GM19328 (cell line): ENCODE measurements around the gene DDX23.
"Not testable (repeated sequence)": the region's sequence is repeated elsewhere in the genome, so short reads cannot be mapped to it uniquely, and the experiment has no call there.

Experiments used
- ATAC-seq: cut with Tn5 transposase; IDR thresholded peaks from one replicate; pipeline ENCODE4 v1.9.1; 2021; ENCODE audit warnings: mild to moderate bottlenecking, moderate library complexity; ENCODE audit not compliant: unreplicated experiment

The DDX23 gene

DNA sequence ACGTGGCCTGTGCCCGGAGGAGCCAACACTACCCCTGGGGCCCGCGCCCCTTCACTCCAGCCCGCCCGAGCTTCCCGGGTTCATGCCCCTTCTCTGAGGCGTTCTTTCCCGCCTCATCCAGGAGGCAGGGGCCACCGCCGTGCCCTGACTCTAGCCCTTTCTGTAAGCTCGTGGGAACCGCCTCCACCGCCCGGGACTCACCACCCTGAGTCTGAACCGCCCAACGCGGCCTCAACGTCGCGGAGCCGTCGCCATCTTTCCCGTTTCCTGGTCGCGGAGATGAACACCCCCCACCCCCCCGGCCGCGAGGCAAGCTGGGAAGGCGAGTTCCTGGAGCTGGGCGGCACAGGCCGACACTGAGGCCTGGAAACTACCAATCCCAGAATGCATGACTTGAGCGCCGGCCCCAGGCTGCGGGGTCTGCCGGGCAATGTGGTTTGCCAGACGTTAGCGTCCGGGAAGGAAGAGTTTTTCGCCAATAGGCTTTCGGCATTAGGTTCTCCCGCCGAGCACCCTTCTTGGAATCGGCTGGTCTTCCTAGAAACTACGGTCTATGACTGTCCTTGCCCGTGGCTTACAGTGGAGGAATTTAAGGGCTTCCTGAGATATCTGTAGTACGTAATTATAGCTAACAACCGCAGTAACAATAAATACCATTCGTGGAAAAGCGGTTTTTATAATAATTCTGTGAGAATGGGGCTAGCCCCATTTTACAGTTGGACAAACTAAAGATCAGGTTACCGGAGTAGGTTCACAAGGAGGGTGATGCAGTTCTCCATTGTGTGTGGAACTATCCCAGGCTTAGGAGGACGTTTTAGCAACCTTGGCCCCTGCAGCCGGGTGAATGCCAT, at the start of gene DDX23:
Gene DDX23 (minus strand): TSS at position 281 of the 851 bp plus-strand sequence. CDS start 6,381 bp downstream, outside the sequence.
- ATAC-seq: peak; percentile 92

GRCh38 chr12:48901278-48901677, 49.3 kb upstream of the DDX23 start:
- no peak for ATAC-seq

DNA sequence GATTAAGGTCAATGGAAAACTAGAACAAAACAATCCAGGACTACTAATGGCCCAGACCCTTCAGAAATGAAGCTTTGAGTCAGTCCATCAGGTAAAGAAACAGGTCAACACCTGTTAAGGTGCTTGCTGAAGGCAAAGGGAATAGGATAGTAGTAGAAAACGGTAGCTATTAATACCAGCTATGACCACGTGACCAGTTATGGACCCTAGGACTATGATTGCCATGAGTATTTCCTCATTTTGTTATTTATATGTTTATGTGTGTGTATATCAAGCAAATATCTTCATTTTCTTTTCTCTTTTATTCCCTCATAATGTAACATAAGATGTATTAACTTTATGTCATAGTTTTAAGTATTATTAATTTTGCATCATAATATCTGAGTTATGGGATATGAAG, 47.7 kb upstream of the DDX23 start:
- no peak for ATAC-seq

DNA sequence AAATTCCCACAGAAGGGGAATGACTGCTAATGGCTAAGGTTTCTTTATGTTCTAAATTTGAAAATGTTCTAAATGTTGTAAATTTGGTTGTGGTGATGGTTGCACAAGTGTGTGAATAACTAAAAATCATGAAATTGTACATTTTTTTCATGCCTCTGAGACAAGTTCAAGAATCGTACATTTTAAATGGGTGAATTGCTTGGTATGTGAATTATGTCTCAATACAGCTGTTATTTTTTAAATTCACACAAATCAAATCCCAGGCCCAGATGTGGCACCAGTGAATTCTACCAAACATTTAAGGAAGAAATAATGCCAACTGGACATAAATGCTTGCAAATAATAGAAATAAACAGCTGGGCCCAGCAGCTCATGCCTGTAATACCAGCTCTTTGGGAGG, 42.3 kb upstream of the DDX23 start:
- ATAC-seq: no peak

DNA sequence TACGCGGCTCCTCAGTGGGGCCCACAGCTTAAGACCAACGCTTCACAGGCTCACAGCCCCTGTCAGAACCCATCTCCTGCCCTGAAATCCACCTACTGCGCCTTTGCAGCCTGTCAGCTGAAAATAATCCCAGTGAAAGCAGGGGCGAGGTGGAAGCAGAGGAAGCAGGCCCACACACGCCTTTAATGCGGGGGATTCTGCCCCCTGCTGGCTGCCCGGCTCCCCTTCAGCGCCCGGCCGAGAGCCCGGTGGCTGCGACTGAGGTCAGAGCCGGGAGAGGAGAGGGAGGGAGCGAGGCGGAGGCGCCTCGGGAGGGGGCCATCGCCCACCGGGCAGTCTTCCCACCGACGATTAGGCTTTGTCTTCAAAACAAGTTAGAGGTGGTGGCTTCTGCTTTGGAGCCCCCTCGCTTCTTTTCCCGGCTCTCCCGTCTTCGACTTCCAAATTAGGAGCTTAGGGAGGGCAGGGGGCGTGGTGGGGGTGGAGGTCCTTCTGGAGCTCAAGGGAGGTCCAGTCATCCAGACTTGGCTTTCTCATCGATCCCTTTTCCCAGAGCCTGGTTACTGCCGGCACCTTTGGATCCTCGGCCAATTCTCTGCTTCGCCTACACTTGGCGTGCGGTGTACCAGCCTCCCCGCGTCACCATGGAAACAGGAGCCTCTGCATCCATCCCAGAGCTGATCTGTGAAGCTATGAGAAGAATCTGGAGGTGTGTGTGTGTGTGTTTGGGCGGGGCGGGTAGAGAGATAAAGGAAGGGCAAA, 38.9 kb upstream of the DDX23 start:
- no peak for ATAC-seq

DNA sequence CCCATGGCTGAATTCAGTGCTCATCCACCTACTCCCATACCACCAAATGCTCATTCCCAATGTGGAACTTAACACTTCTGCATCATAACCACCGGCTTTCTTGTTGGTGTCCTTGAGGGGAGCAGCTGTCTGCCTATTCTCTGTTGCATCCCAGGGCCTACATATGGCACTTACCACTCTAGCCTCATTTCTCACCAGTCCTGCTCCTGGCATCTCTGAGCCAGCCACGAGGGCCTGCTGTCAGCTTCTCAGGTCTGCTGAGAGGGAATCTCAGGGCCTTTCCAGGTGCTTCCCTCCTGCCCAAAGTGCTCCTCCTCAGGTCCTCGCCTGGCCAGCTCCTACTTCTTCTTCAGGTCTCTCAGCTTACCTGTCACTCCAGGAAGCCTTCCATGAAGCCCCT, 37.7 kb upstream of the DDX23 start:
- ATAC-seq: no peak

- no peak for ATAC-seq
Measured at GRCh38 chr12:48883305-48884161, 31.6 kb upstream of the DDX23 start.

- ATAC-seq: no peak
Measured at GRCh38 chr12:48882972-48883304, 31.0 kb upstream of the DDX23 start.

DNA sequence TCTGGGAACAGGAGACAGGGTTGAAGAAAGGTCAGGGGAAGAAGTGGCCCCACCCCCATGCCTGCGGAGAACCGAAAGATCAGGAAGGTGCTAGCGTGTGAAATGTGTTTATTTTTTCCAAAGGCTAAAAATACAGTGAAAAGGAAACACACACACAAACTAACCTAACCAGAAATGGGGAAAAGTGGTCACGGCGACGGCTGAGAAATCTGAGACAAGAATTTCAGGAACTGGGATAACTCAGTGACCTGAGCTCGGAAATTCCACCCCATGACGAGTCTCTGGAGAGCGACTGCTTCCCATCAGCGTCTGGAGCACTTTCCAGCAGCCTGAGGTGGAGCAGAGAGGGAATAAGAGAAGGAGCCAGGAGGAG, 30.3 kb upstream of the DDX23 start:
- ATAC-seq: no peak

DNA sequence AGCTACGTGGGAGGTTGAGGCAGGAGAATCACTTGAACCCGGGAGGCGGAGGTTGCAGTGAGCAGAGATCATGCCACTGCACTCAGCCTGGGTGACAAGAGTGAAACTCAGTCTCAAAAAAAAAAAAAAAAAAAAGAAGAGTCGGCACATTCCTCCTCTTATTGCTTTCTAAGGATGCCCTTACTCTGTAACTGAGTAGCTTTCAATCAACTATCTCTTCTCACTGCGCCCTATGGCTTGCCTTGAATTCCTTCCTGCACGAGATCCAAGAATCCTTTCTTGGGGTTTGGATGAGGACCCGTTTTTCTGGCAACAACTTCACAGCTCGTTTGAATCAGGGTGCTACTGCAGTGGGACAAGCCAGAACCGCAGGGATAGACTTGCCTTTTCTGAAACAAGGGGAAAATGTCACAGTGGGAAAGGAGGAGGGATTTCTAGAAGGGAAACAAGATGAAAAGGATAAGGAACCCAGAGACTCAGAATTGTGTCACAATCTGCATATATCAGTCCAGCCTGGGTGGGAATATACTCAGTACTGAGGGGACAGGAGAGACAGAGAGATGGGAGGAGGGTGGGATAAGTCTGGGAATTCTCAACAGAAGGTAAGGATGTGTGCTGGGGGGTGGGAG, 29.8 kb upstream of the DDX23 start:
- no peak for ATAC-seq

DNA sequence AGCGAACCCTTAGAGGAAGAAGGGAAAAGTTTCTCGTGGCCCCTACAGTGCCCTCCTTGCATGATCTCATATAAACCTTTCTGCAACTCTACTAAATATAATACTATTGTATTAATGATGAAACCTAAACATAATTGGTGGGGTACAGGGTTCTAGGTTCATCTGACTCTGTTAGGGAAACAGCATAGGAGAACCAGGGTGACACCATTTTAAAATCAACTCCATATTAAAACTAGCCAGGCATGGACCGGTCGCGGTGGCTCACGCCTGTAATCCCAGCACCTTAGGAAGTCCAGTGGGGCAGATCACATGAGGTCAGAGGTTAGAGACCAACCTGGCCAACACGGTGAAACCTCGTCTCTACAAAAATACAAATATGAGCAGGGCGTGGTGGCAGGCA, 28.7 kb upstream of the DDX23 start:
- no peak for ATAC-seq

DNA sequence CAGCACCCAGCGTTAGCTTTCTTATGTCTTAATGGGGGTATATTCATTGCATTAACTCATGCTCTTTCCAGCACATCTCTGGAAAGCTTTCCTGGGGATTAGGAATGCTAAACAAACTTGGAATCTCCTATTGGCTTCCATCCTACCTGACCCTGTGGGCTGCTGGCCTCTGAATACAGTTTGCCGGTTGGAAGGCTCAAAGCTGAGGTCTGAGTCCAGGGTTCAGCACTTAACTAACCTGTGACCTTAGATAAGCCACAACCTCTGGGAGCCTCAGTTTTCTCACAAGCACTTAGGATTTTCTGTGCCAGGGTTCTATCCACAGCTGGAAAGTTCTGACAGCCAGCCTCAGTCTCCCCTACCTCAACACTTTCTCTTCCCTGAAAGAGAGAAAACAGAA, 26.6 kb upstream of the DDX23 start:
- no peak for ATAC-seq

GRCh38 chr12:48875944-48876515, 24.1 kb upstream of the DDX23 start:
- no peak for ATAC-seq

GRCh38 chr12:48873534-48873933, 21.6 kb upstream of the DDX23 start:
- not testable (repeated sequence) for ATAC-seq

GRCh38 chr12:48873096-48873495, 21.1 kb upstream of the DDX23 start:
- no peak for ATAC-seq

GRCh38 chr12:48869191-48869590, 17.2 kb upstream of the DDX23 start:
- ATAC-seq: no peak

DNA sequence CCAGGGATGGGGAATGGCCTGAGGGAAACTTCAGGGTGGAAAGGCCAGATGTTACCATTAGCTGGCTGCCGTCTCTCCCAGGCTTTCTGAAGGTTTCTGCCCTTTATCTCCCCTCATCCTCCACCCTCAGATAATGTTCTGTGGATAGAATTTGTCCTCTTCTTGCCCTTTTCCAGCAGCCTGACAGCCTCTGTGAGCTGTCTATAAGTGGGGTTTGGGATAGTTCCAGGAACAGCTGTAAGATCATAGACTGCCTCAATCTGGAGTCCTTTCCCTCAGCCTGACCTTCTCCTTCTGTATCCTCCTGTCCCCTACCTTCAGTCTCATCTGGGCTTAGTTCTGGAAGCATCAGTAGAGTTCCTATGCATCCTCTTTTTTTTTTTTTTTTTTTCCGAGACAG, 16.5 kb upstream of the DDX23 start:
- no peak for ATAC-seq

- ATAC-seq: peak; percentile 51
Measured at GRCh38 chr12:48866052-48866711, 14.2 kb upstream of the DDX23 start.

GRCh38 chr12:48865281-48866051, 13.5 kb upstream of the DDX23 start, which contains the start of gene RND1:
Gene RND1 (minus strand): TSS chr12:48865870. CDS start chr12:48865767, 103 bp downstream.
- ATAC-seq: peak; percentile 87
